Nephron (organoid): ENCODE data around the gene TMSB4X.

Source experiments
- H3K27ac Mint-ChIP-seq, 3 experiments: 2 replicates each; pipeline ENCODE4 v1.8.0; 2020; ENCODE audit warnings: mixed read lengths in 3 of 3, mild to moderate bottlenecking in 2 of 3, moderate library complexity in 1 of 3
- H3K27me3 Mint-ChIP-seq: 2 replicates; pipeline ENCODE4 v1.8.0; 2021; ENCODE audit warnings: low read depth, mild to moderate bottlenecking, moderate library complexity, mixed read lengths
- H3K36me3 Mint-ChIP-seq: 2 replicates; pipeline ENCODE4 v1.8.0; 2020; ENCODE audit warnings: low read depth, mixed read lengths
- H3K4me1 Mint-ChIP-seq: 2 replicates; pipeline ENCODE4 v1.8.0; 2020; ENCODE audit warnings: mixed read lengths
- H3K4me3 Mint-ChIP-seq, 3 experiments: 2 replicates each; pipeline ENCODE4 v1.8.0; 2020; ENCODE audit warnings: mild to moderate bottlenecking in 3 of 3, mixed read lengths in 3 of 3, moderate library complexity in 2 of 3
- H3K9me3 Mint-ChIP-seq: 2 replicates; pipeline ENCODE4 v1.8.0; 2020; ENCODE audit warnings: mixed read lengths
- CTCF ChIP-seq, 3 experiments: fragments of 200-600 bp; sonication (generic); IDR thresholded peaks; one replicate each; pipeline ENCODE4 v1.5.0; 2021; ENCODE audit warnings: antibody characterized with exemption in 3 of 3; ENCODE audit not compliant: unreplicated experiment in 3 of 3

The TMSB4X gene

GRCh38 chrX:13022926-13023325, 48.0 kb downstream of the TMSB4X start:
- TF ChIP-seq CTCF (IDR thresholded peaks at IDR 0.05; ENCODE audit: unreplicated experiment in 3 of 3), result no peak
- H3K4me3 Mint-ChIP-seq, result no peak overlapping the region
- H3K36me3 Mint-ChIP-seq, result no peaks in the 10 kb centered on the region
- H3K27me3 Mint-ChIP-seq, result peaks cover 3% of the 10 kb centered on the region
- H3K4me1 Mint-ChIP-seq, result peaks cover 29% of the 10 kb centered on the region
- H3K27ac Mint-ChIP-seq, result peak overlapping the region; percentile 82 to 94 (median 82)
- peaks cover 6% of the 10 kb centered on the region for H3K9me3 Mint-ChIP-seq

- Mint-ChIP-seq H3K27me3 (peaks cover 3% of the 10 kb centered on the region), H3K4me1 (peaks cover 29% of the 10 kb centered on the region), H3K9me3 (peaks cover 6% of the 10 kb centered on the region), H3K36me3 (no peaks in the 10 kb centered on the region), H3K4me3 (no peak overlapping the region), H3K27ac (peak overlapping the region; percentile 43 to 94 (median 86))
- no peak for TF ChIP-seq CTCF (IDR thresholded peaks at IDR 0.05; ENCODE audit: unreplicated experiment in 3 of 3)
Observed at GRCh38 chrX:13023567-13023966, 48.7 kb downstream of the TMSB4X start.

GRCh38 chrX:13023979-13024378, 49.1 kb downstream of the TMSB4X start:
- peaks cover 31% of the 10 kb centered on the region for H3K4me1 Mint-ChIP-seq
- H3K4me3 Mint-ChIP-seq, result no peak overlapping the region
- peaks cover 6% of the 10 kb centered on the region for H3K9me3 Mint-ChIP-seq
- peak overlapping the region in 2 of 3 experiments; percentile 86 to 94 for H3K27ac Mint-ChIP-seq
- peaks cover 3% of the 10 kb centered on the region for H3K27me3 Mint-ChIP-seq
- H3K36me3 Mint-ChIP-seq, result no peaks in the 10 kb centered on the region
- TF ChIP-seq CTCF (IDR thresholded peaks at IDR 0.05; ENCODE audit: unreplicated experiment in 3 of 3), result no peak

GRCh38 chrX:13024986-13025385, 50.1 kb downstream of the TMSB4X start:
- Mint-ChIP-seq H3K4me3 (no peak overlapping the region), H3K4me1 (peaks cover 41% of the 10 kb centered on the region), H3K27me3 (peaks cover 3% of the 10 kb centered on the region), H3K27ac (peak overlapping the region in 2 of 3 experiments; percentile 50 to 89), H3K36me3 (no peaks in the 10 kb centered on the region), H3K9me3 (peaks cover 3% of the 10 kb centered on the region)
- TF ChIP-seq CTCF (IDR thresholded peaks at IDR 0.05; ENCODE audit: unreplicated experiment in 3 of 3), result no peak
